Measurements from ENCODE around the gene MERTK.
A peak's percentile ranks its signal among the peaks of the same experiment; 100 is the strongest.

The MERTK gene

GRCh38 chr2:111883661-111884591 is 14.5 kb upstream of the MERTK start, which contains the start of gene ANAPC1:
Gene ANAPC1 (minus strand): TSS chr2:111884193. CDS start chr2:111880825, 3,368 bp downstream.
- peak within 1 kb of the TSS; percentile 82 for H3K27ac ChIP-seq (ENCODE audit: low read length)
- H3K9me3 ChIP-seq (replicated peaks; ENCODE audit: insufficient read depth, low read length), result no peaks in the 10 kb centered on the region
- H3K4me3 ChIP-seq (ENCODE audit: low read length), result peak within 1 kb of the TSS; percentile 79
- peak within 1 kb of the TSS; percentile 89 for H2AFZ ChIP-seq (ENCODE audit: low read length)
- H3F3A ChIP-seq (ENCODE audit: insufficient read depth, low read length), result peaks cover 6% of the 10 kb centered on the region
- no peaks in the 10 kb centered on the region for H4K20me1 ChIP-seq (ENCODE audit: insufficient read depth, low read length)
- peak within 1 kb of the TSS; percentile 77 for H3K9ac ChIP-seq (ENCODE audit: low read length)
- H3K4me2 ChIP-seq (ENCODE audit: low read depth, low read length), result peak within 1 kb of the TSS; percentile 60
- H3K27me3 ChIP-seq (replicated peaks; ENCODE audit: insufficient read depth, low read length), result no peaks in the 10 kb centered on the region
- no peak for TF ChIP-seq EZH2phosphoT487 (IDR thresholded peaks at IDR 0.05; ENCODE audit: low read length)
- TF ChIP-seq EZH2 (optimal IDR thresholded peaks at IDR 0.05; ENCODE audit: low read depth, low read length), result no peak
- TF ChIP-seq, protein P1, sequence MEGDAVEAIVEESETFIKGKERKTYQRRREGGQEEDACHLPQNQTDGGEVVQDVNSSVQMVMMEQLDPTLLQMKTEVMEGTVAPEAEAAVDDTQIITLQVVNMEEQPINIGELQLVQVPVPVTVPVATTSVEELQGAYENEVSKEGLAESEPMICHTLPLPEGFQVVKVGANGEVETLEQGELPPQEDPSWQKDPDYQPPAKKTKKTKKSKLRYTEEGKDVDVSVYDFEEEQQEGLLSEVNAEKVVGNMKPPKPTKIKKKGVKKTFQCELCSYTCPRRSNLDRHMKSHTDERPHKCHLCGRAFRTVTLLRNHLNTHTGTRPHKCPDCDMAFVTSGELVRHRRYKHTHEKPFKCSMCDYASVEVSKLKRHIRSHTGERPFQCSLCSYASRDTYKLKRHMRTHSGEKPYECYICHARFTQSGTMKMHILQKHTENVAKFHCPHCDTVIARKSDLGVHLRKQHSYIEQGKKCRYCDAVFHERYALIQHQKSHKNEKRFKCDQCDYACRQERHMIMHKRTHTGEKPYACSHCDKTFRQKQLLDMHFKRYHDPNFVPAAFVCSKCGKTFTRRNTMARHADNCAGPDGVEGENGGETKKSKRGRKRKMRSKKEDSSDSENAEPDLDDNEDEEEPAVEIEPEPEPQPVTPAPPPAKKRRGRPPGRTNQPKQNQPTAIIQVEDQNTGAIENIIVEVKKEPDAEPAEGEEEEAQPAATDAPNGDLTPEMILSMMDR (IDR thresholded peaks at IDR 0.05; ENCODE audit: low read length), result no peak
- H3K4me1 ChIP-seq (ENCODE audit: low read length), result 0 out of 2 replicates have a peak, but pooled peaks cover 3% of the 10 kb centered on the region
- H3K36me3 ChIP-seq (replicated peaks; ENCODE audit: insufficient read depth, low read length), result no peaks in the 10 kb centered on the region
- no peaks in the 10 kb centered on the region for H3K9me2 ChIP-seq (replicated peaks; ENCODE audit: insufficient read depth, low read length)
- peaks cover 28% of the 10 kb centered on the region for H3K79me2 ChIP-seq (ENCODE audit: low read length)
- peak; percentile 89 for DNase-seq

- H3K4me1 ChIP-seq (ENCODE audit: low read length), result 0 out of 2 replicates have a peak, but pooled peaks cover 3% of the 10 kb centered on the region
- DNase-seq, result no peak
- peaks cover 28% of the 10 kb centered on the region for H3K79me2 ChIP-seq (ENCODE audit: low read length)
- H3K9me3 ChIP-seq (replicated peaks; ENCODE audit: insufficient read depth, low read length), result no peaks in the 10 kb centered on the region
- TF ChIP-seq EZH2 (optimal IDR thresholded peaks at IDR 0.05; ENCODE audit: low read depth, low read length), result no peak
- no peak for TF ChIP-seq EZH2phosphoT487 (IDR thresholded peaks at IDR 0.05; ENCODE audit: low read length)
- TF ChIP-seq, protein P1 (IDR thresholded peaks at IDR 0.05; ENCODE audit: low read length), result no peak
- no peaks in the 10 kb centered on the region for H3K27me3 ChIP-seq (replicated peaks; ENCODE audit: insufficient read depth, low read length)
- no peaks in the 10 kb centered on the region for H4K20me1 ChIP-seq (ENCODE audit: insufficient read depth, low read length)
- peak overlapping the region; percentile 79 for H3K4me3 ChIP-seq (ENCODE audit: low read length)
- peak overlapping the region; percentile 60; the same call in 1 of the 2 replicates for H3K4me2 ChIP-seq (ENCODE audit: low read depth, low read length)
- H3K27ac ChIP-seq (ENCODE audit: low read length), result peak overlapping the region; percentile 82
- peak overlapping the region; percentile 89 for H2AFZ ChIP-seq (ENCODE audit: low read length)
- no peaks in the 10 kb centered on the region for H3K36me3 ChIP-seq (replicated peaks; ENCODE audit: insufficient read depth, low read length)
- peak overlapping the region; percentile 77 for H3K9ac ChIP-seq (ENCODE audit: low read length)
- H3K9me2 ChIP-seq (replicated peaks; ENCODE audit: insufficient read depth, low read length), result no peaks in the 10 kb centered on the region
- H3F3A ChIP-seq (ENCODE audit: insufficient read depth, low read length), result peaks cover 6% of the 10 kb centered on the region
Observed at GRCh38 chr2:111884592-111884964, 13.8 kb upstream of the MERTK start.

GRCh38 chr2:111896024-111896423 is 2.4 kb upstream of the MERTK start:
- Histone ChIP-seq H3K27ac (ENCODE audit: low read length) (no peak overlapping the region), H3K36me3 (replicated peaks; ENCODE audit: insufficient read depth, low read length) (no peaks in the 10 kb centered on the region), H3K4me2 (ENCODE audit: low read depth, low read length) (no peak overlapping the region), H2AFZ (ENCODE audit: low read length) (peak overlapping the region; percentile 35), H3K27me3 (replicated peaks; ENCODE audit: insufficient read depth, low read length) (no peaks in the 10 kb centered on the region), H3K9me3 (replicated peaks; ENCODE audit: insufficient read depth, low read length) (no peaks in the 10 kb centered on the region), H3K9ac (ENCODE audit: low read length) (no peak overlapping the region), H3F3A (ENCODE audit: insufficient read depth, low read length) (peaks cover 18% of the 10 kb centered on the region), H3K9me2 (replicated peaks; ENCODE audit: insufficient read depth, low read length) (no peaks in the 10 kb centered on the region), H3K79me2 (ENCODE audit: low read length) (peaks cover 24% of the 10 kb centered on the region), H4K20me1 (ENCODE audit: insufficient read depth, low read length) (no peaks in the 10 kb centered on the region), H3K4me1 (ENCODE audit: low read length) (peaks cover 10% of the 10 kb centered on the region), H3K4me3 (ENCODE audit: low read length) (no peak overlapping the region)
- TF ChIP-seq, protein P1 (IDR thresholded peaks at IDR 0.05; ENCODE audit: low read length), result no peak
- no peak for TF ChIP-seq EZH2phosphoT487 (IDR thresholded peaks at IDR 0.05; ENCODE audit: low read length)
- no peak for TF ChIP-seq EZH2 (optimal IDR thresholded peaks at IDR 0.05; ENCODE audit: low read depth, low read length)
- no peak for DNase-seq

All from MM.1S (cell line).